ENCODE data around the gene RPH3AL.
"Not testable (repeated sequence)": the region's sequence is repeated elsewhere in the genome, so short reads cannot be mapped to it uniquely, and the experiment has no call there.

RPH3AL gene

DNA sequence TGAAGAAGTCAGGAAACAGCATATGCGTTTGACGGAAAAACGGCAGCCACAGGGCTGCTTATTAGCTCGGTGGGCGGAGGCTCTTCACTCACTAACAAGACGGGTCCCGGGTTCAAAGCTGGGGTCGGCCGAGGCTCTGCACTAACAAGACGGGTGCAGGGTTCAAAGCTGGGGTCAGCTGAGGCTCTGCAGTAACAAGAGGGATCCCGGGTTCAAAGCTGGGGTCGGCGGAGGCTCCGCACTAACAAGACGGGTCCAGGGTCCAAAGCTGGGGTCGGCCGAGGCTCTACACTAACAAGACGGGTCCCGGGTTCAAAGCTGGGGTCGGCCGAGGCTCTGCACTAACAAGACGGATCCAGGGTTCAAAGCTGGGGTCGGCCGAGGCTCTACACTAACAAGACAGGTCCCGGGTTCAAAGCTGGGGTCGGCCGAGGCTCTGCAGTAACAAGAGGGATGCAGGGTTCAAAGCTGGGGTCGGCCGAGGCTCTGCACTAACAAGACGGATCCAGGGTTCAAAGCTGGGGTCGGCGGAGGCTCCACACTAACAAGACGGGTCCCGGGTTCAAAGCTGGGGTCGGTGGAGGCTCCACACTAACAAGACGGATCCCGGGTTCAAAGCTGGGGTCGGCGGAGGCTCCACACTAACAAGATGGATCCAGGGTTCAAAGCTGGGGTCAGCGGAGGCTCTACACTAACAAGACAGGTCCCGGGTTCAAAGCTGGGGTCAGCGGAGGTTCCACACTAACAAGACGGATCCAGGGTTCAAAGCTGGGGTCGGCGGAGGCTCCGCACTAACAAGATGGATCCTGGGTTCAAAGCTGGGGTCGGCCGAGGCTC is 117.4 kb downstream of the RPH3AL start:
- H3K27ac ChIP-seq: peak overlapping the region in 10 of 21 experiments; percentile 35 to 82 (median 68)
- not testable (repeated sequence) for H3K4me3 ChIP-seq

DNA sequence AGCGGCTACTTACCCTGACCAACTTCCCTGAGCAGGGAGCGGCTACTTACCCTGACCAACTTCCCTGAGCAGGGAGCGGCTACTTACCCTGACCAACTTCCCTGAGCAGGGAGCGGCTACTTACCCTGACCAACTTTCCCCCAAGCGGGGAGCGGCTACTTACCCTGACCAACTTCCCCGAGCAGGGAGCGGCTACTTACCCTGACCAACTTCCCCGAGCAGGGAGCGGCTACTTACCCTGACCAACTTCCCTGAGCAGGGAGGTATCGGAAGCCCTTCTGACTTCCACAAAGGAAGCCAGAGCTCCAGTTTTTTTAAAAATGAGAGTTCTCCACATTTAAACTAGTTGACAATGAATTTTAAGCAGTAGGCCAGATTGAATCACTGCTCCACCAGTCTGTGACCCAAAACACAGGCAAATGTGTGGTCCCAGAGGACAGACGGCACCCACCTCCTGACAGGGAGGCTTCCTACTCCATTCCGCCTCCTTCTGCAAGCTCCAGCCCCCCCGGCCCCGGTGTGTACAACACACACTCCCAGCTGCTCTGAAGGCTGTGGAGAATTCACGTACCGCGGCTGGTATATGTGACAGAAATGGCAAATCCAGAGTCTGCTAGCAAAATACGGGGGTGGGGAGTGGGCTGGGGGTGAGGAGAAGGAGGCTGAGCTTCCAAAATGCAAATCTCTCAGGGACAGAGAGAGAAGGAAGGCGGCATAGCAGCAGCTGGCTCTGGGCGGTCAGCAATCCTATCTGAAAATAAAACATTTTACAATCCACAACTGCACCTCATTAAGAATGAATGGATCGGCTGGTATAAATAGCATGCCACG is 118.2 kb downstream of the RPH3AL start:
- H3K4me3 ChIP-seq: not testable (repeated sequence)
- peak overlapping the region in 17 of 21 experiments; percentile 22 to 82 (median 62) for H3K27ac ChIP-seq

DNA sequence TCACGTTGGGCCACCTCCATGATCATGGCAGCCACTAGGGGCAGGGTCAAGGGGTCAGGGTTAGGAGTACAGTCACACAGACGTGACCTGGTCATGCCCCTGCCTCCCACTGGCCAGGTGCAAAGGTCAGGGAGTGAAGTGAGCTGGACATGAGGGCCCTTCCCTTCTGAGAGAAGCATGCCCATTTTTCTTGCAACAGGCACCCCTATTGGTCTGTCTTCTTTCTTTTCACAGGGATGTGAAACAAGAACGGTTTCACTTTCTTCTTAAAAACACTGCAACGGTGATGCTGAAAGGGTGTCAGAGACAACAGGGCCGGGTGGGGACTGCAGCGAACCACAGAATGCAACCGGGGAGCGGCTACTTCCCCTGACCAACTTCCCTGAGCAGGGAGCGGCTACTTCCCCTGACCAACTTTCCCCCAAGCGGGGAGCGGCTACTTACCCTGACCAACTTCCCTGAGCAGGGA is 119.1 kb downstream of the RPH3AL start:
- Histone ChIP-seq H3K27ac (peak overlapping the region in 15 of 21 experiments; percentile 23 to 80 (median 49)), H3K4me3 (no peak overlapping the region)

DNA sequence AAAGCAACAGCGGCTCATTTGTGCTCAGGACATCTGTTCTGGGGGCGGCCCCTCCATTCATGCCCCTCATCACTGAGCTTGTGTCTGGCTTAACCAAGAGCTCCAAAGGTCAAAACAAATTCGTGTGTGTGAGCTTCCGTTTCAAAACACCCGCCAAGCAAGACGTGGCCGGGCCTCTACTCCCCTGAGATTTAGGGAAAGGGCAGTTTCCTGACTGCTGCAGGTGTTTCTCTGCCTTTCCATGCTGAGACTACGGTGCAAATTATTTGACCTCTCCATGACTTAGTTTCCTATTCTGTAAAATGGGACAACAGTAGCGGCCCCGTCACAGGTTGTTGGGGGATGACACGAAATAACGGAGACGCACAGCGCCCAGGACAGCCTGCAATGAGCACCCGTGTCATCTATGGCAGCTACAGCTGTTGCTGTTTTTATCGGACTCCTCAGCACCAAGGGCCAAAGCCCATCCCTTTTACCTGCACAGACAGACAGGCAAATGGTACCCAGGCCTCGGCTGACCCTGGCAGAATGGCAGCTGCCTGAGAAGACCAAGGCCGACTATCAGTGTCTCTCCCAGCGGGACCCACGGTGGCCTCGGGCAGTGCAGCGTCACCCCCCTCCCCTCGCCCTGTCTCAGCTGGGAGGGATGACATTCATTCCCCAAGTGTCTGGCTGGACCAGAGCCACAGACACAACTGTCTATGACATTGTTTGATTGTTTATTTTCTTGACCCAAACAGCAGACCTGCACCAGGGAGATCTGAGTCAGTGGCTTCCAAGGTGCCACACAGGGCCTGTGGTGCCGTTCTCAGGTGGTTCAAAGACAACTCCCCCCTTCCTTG is 120.4 kb downstream of the RPH3AL start:
- Histone ChIP-seq H3K4me3 (no peak overlapping the region), H3K27ac (peak overlapping the region in 1 of 21 experiments; percentile 80)

DNA sequence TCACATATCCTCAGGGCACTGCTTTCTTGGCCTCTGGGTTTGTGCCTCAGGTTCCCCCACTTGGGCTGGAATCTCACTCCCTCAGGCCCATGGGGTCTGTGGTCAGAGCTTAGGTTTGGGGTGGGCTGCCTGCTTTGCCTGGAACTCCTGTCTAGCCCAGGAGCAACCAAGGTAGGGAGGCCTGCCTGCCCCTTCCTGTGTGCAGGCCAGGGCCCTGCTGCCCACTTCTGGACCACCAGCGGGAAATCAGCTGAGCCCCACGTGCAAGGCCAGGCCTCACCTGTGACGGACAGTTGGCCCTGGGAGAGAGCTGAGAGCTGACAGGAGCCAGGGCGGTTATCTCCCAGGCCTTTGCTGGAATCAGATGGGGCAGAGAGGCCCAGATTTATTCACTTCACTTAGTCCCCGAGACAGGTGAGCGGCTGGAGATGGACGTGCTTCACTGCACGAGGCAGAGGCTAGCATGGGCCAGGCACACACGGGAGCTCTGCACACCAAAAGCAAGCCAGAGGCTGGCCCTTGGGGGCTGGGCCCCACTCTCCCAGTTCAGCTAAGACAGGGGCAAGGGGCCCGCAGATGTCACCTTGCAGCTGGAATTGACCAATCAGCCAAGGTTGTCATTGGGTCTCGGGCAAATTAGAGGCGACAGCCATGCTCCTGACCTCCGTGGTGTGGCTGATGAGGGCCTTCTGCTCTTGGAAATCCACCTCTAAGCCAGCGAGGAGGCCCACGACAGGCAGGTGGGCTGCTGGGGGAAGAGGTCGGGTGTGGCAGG is 121.2 kb downstream of the RPH3AL start:
- H3K4me3 ChIP-seq: no peak overlapping the region
- no peak overlapping the region for H3K27ac ChIP-seq

DNA sequence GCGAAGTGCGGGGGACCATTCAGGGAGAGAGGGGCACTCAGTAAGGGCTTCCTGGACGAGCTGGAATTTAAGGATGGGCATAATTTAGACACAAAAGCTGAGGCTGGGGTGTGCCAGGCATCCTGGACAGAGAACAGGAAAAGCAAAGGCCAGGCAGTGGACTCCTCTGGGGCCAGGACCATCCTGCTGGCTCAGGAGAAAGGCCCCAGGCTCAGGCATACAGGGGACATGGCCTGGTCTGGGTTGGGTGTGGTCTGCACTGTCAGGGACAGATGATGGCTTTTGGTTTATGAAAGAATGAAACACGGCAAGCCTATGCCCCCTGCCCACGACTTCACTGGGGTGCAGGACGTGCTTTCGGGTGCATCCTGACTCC is 122.2 kb downstream of the RPH3AL start:
- Histone ChIP-seq H3K4me3 (no peak overlapping the region), H3K27ac (no peak overlapping the region)

DNA sequence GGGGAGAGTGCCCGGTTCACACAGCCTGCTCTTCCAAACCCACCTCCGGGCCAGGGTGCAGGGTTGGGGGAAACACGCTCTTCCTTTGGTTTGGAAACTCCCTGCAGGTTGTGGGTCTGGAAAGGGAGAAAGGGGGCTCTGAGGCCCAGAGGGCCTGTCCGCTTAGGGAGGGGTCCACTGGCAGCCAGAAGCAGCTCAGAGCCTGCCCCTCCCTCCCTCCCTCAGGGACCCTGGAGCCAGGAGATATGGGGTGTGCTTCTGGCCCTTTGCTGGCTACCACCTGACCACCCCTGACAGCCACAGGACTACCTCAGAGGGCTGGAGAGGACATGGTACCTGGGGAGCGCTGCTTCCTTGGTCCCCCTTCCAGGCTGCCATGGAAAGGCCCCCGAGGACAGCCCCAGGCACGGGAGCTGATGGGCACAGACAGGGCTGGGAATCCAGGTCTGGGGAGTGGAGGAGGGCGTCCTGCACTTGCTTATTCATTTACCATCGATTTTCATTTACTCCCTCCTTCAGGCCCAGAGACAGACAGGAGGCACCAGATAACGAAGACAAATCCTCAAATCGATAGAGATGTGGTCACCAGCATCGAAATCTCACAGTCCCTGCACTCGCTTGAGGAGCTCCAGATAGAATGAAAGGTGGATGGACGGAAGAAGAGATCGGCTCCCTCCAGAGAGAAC is 122.8 kb downstream of the RPH3AL start:
- Histone ChIP-seq H3K27ac (peak overlapping the region in 3 of 21 experiments; percentile 7 to 62 (median 35)), H3K4me3 (no peak overlapping the region)

DNA sequence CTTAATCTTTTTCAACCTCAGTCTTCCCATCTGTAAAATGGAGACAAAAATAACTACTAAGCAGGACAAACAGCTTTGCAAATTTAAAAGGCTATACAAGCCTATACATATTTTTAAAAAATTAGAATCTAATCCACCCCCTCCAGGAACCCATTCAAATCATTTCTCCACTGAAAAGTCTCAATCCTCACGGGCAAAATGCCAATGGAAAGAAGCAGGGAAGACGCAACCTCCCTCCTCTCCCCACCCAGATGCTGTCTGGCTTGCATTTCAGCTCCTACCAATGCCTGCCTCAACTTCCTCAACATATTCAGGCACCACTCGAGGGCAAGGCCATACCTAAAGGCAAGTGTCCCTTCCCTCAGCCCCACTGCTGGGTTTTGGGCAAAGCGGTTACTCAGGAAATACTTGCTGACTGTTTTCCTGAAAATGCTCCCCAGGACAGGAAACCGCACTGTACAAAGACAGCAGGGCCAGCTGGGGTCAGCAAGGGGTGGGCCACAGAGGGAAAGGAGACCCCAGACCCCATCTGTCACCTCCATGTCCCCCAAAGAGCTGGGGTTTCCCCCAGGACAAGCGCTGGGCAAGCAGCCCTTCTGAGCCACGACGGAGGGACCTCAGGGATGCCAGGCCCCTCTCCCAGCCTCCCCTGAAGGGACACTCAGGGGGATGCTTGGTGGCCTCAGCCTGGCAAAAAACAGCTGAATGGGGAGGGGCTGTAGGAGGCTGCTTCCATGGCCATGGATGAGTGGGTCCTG is 123.5 kb downstream of the RPH3AL start:
- H3K27ac ChIP-seq: peak overlapping the region in 3 of 21 experiments; percentile 7 to 62 (median 35)
- H3K4me3 ChIP-seq: no peak overlapping the region

DNA sequence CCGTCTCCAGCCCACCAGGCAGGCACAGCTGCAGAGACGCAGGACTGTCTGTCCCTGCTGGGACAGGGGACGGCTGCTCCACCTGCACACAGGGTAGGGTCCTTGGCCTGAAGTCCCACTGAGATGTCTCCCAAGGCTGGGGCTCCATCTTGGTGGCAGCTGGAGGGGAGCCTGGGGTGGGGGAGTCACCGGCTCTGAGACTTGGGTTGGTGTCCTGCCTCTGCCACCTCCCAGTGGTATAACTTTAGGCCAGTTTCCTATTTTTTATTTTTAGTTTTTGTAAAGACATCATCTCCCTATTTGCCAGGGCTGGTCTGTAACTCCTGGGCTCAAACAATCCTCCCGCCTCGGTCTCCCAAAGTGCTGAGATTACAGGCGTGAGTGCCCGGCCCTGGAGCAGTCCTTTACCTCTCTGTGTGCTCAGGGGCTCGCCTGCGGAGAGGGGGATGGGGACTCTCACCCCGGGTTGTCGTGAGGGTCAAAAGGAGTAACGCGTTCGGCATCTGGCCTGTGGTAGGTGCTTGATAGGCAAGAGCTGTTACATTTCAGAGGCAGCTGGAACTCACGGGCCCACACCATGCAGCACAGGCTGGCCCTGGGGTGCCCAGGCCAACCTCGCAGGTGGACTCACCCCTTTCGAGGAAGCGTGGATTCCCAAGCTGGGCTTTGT is 124.5 kb downstream of the RPH3AL start:
- no peak overlapping the region for H3K27ac ChIP-seq

DNA sequence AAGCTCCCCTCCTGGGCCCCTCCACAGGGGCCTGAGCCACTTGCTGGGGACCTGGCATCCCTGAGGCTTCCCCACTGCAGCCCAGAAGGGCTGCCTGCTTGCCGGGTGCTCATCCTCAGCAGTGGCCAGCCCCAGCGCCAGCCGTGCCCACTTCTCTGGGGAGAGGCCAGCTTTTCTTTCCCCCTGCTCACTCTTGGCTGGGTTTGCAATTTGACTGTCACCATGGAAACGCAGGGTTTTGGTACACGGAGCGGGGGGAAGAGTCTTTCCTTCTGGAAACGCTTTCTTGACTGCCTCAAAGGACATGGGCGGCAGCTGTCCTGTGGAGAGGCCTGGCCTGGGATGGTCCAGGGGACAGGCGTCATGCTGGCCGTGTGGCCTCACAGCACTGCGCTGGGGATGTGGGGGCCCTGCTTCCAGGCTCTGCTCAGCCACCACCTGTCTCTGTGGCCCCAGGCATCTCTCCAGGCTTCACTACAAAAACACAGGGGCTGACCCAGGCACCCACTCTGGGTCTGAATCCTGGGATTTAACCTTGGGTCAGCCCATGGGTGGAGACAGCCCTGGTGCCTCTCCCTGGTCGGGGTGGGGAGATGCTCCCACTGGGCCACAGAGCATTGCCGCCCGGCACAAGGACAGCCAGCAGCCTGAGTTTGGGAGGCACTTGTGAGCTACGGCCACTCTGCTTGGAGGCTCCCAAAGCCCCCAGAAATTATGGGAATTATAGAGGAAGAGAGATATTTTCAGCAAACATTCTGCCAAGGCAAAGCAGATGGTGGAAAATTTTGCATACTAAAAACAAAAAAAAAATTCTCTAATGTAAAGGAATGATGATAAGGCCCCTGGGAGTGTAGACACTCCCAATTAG is 125.3 kb downstream of the RPH3AL start:
- no peak overlapping the region for H3K27ac ChIP-seq

More for the DNA sequence above, 124.5 kb downstream of the RPH3AL start:
- no peak overlapping the region for H3K4me3 ChIP-seq

DNA sequence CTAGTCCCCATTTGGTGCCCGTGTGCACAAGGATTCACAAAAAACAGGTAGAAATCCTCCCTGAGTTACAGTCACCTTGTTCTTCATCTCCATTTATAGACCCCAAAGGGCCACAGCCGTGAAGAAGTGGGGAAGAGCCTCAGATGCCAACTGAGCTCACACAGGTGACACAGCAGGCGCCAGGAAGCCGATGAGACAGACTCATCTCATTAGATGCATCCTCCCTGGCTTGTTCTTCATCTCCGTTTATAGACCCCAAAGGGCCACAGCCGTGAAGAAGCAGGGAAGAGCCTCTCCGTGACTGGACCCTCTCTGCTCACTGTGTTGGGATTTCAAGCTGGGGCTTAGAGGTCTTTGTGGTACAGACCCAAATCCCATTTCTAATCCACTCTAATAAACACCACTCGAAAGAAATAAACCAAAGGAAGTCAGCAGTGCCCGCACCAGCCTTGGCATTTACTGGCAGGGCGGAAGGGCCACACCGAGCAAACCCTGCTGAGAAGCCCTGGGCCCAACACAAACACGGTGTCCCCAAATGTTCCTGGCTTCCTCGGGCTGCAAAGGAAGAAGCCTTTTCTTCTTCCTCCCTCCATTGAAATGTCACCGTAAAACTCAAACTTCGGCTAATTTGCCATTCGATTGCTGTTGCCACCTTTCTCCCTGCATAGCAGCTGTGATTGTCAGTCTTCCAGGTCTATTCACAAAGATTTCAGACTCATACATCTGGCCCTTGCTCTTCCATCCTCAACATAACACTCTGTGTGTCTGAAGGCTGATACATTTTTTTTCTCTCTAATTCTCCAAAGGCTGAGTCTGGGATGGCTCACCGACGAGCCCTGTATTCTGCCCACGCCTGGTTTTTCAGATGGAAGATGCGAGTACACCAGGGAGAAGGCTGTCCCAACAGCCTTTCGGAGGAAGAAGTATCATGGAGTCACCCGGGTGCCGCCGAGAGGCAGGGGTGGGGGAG is 126.2 kb downstream of the RPH3AL start:
- H3K27ac ChIP-seq: no peak overlapping the region
- no peak overlapping the region for H3K4me3 ChIP-seq

More for the DNA sequence above, 125.3 kb downstream of the RPH3AL start:
- no peak overlapping the region for H3K4me3 ChIP-seq

DNA sequence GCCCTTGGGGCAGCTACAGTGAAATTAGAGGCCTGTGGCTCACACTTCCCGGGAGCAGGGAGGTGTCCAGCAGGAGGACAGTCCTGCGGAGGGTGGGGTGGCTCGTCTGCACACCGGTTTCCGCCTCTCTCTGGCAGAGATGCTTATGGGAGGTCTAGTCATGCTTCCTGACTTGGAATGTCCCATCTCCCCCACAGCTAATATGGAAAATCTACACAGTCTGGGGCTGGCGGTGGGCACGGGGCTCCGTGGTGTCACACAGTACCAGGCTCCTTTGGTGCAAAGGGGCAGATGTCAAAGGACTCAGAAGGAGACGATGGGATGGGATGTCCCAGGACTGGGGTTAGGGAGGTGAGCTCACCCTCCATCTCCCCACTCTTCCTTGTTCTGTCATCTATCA is 127.1 kb downstream of the RPH3AL start:
- no peak overlapping the region for H3K27ac ChIP-seq
- H3K4me3 ChIP-seq: no peak overlapping the region

DNA sequence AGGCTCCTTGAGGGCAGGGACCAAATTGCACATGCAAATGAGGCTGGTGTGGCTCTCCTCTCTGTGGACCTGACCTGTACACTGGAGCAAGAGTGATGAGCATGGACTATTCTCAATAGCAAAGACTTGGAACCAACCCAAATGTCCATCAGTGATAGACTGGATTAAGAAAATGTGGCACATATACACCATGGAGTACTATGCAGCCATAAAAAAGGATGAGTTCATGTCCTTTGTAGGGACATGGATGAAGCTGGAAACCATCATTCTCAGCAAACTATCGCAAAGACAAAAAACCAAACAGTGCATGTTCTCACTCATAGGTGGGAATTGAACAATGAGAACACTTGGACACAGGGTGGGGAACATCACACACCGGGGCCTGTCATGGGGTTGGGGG is 128.0 kb downstream of the RPH3AL start:
- H3K4me3 ChIP-seq, H3K27ac ChIP-seq: not testable (repeated sequence)

DNA sequence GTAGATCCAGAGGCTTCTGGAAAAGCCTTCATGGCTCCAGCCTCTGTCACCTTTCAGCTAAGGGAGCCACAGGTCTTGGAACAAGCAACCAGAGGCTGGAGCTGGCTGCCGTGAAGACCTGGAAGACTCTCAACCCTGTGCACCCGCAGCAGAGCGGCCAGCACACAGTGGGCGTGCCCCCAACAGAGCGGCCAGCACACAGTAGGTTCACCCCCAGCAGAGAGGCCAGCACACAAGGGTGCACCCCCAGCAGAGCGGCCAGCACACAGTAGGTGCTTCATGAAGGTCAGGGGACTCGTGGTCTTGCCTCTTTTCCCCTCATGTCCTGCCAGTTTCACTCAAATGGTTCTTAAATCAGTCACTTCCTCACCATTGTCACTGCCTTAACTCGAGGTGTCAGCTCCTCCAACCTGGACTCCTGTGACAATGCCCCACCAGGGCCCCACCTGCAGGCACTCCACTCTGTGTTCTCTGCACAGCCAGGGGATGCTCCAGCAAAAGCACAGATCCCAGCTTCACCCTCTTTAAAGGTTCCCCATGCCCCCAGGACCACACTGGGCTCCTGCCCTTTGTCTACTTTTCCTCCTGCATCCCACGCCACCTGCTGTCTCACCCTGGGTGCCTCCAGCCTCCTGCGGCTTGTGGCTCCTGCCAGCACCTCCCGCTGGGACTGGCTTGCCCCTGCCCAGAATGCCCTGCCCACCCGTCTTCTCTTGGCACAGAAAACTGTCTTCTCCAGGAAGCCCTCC is 128.7 kb downstream of the RPH3AL start:
- Histone ChIP-seq H3K4me3 (no peak overlapping the region), H3K27ac (no peak overlapping the region)
